AG04449 (cell line): ENCODE measurements around the gene MX2.

Experiments
- CTCF ChIA-PET: fragments of 350-600 bp; formaldehyde crosslinking; extraction: SDS; loops from one replicate; lab custom pipeline; 2021; ENCODE audit warnings: antibody characterized with exemption; lab: Yijun Ruan, JAX
- POLR2A ChIA-PET: fragments of 400-600, 350-600 bp; formaldehyde crosslinking; extraction: SDS; loops from one replicate; lab custom pipeline; 2020; ENCODE audit warnings: antibody characterized with exemption, inconsistent platforms; lab: Yijun Ruan, JAX
- DNase-seq: peaks from one replicate; pipeline ENCODE4 v3.0.0-alpha.2; 2010; ENCODE audit warnings: low read depth, low spot score
- H3K4me3 ChIP-seq: 2 replicates; pipeline ENCODE4 v1.5.1; 2011; ENCODE audit warnings: low read depth, mild to moderate bottlenecking, control low read depth, low read length
- TF ChIP-seq, protein P1 (sequence below): IDR thresholded peaks from one replicate; pipeline ENCODE4 v1.5.1; 2011; ENCODE audit warnings: mild to moderate bottlenecking, moderate library complexity, low read length, control low read depth, inconsistent platforms; ENCODE audit not compliant: insufficient read depth; ENCODE audit errors: missing control alignments

The MX2 gene

DNA sequence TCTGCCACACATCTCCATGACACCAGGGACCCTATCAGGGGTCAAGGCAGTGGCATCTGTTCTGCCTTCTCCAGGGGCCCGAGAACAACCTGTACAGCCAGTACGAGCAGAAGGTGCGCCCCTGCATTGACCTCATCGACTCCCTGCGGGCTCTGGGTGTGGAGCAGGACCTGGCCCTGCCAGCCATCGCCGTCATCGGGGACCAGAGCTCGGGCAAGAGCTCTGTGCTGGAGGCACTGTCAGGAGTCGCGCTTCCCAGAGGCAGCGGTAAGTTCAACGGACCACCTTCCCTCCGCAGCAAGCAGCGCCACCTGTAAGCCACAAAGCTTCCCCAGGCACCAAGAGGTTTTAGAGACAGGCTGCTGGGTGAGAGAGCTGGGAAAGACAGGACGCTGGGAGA is 15.9 kb downstream of the MX2 start:
- ChIA-PET POLR2A (no interaction called here), CTCF (no interaction called here)
- TF ChIP-seq, protein P1, sequence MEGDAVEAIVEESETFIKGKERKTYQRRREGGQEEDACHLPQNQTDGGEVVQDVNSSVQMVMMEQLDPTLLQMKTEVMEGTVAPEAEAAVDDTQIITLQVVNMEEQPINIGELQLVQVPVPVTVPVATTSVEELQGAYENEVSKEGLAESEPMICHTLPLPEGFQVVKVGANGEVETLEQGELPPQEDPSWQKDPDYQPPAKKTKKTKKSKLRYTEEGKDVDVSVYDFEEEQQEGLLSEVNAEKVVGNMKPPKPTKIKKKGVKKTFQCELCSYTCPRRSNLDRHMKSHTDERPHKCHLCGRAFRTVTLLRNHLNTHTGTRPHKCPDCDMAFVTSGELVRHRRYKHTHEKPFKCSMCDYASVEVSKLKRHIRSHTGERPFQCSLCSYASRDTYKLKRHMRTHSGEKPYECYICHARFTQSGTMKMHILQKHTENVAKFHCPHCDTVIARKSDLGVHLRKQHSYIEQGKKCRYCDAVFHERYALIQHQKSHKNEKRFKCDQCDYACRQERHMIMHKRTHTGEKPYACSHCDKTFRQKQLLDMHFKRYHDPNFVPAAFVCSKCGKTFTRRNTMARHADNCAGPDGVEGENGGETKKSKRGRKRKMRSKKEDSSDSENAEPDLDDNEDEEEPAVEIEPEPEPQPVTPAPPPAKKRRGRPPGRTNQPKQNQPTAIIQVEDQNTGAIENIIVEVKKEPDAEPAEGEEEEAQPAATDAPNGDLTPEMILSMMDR: no peak
- DNase-seq: no peak
- H3K4me3 ChIP-seq: no peak overlapping the region

DNA sequence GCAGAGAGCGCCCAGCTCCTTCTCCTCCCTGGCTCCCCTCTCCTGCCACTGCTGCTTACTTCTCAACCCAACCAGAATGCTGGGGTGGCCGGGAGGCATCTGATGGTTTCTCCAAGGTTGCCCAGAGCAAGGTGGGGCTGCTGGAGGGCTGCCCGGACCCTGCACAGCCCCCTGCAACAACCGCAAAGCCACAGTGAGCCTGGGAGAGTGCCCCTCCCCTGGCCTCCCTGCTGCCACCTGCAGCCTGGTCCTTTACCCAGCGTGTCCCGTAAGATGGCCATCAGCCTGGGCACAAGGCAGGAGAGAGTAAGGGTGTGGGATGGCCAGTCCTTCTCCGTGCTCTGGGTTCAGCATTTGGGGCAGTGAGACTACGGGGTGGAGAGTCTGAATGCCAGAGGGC is 17.0 kb downstream of the MX2 start:
- TF ChIP-seq, protein P1: no peak
- no peak for DNase-seq
- H3K4me3 ChIP-seq: no peak overlapping the region
- ChIA-PET CTCF (interaction anchor here (0.8 kb wide), 1 partner anchor 96 kb away, joined by 3 read pairs; no protein-coding TSS in a partner anchor), POLR2A (no interaction called here)

DNA sequence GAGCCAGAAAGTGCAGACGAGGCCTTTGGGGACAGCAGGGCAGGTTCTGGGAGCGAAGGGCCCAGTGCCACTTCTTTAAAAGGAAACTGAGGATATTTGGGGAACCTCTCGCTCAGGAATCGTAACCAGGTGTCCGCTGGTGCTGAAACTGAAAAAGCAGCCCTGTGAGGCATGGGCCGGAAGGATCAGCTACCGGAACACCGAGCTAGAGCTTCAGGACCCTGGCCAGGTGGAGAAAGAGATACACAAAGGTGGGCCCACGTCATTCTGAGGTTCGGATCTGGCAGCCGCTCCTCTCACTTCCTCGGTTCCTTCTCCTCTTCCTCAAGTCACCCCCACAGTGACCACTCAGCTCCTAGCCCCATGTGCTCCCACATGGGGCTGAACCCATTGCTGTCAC is 18.1 kb downstream of the MX2 start:
- CTCF ChIA-PET: no interaction called here

DNA sequence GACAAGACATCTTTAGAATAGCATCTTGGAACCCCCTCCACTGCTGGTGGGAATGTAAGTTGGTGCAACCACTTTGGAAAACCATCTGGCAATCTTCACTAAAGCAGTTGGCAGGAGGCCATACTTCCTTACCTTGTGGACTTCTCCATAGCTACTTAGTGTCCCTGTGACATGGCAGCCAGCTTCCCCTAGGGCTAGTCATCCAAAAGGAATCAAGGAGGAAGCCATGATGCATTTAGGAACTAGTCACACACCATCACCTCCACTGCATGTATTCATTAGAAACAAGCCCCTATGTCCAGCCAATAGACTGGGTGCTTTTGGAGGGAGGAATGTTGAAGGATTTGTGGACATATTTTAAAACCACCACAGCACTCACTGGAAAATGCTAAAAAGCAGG is 19.9 kb downstream of the MX2 start:
- CTCF ChIA-PET: no interaction called here
- no peak for DNase-seq

More for the DNA sequence above, 18.1 kb downstream of the MX2 start:
- no peak overlapping the region for H3K4me3 ChIP-seq
- POLR2A ChIA-PET: no interaction called here
- TF ChIP-seq, protein P1: no peak
- DNase-seq: no peak

DNA sequence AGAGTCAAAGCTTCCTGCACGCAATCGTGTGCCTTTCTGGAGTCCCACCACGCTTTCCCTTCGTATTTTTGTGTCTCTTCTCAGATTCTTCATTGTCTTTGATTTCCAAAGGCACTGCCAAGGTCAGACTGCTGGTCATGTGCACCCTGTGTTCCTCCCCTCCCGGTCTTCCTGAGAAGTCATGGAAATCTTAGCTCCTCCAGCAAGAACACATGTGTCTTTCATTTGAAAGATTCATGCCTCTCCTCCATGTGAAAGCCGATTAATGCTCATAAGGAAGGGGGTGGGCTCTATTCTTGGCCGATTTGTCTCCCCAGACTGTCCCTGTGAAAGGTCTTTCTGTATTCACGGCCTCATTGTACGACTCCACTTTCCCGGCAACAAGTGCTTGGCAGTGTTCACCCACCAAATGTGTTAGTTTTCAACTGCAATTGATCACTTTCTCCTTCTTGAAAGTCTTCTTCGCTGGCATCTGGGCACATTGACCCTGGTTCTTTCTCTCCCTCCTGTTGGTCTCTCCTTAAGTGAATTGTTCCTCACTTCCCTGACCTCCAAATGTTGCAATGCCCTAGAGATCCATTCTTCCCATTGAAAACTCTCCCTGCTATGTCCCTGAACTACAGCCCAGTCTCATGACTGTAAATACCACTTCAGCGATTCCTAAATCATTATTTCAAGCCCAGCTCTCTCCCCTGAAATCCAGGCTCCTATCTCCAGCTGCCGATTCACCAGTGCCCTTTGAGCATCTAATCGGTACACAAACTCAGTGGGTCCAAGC is 25.4 kb downstream of the MX2 start:
- H3K4me3 ChIP-seq: no peak overlapping the region
- no peak for DNase-seq
- POLR2A ChIA-PET: no interaction called here
- CTCF ChIA-PET: no interaction called here
- TF ChIP-seq, protein P1: no peak

More for the DNA sequence above, 19.9 kb downstream of the MX2 start:
- POLR2A ChIA-PET: no interaction called here
- H3K4me3 ChIP-seq: no peak overlapping the region
- TF ChIP-seq, protein P1: no peak

DNA sequence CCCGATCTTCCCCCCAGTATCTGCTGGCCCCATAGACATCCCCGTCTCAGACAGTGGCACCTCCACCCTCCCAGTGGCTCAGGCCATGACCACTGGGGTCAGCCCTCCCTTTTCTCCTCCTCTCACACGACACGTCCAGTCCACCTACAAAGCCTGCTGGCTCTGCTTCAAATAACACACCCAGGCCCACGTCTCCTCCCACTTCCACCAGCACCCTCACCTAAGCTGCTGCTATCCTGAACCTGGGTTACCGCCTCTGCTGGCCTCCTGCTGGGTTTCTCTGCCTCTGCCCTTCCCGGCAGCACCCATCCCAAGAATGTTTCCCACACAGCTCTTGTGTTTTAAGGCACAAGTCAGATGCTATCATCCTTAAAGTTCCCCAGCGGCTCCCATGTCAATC is 26.0 kb downstream of the MX2 start:
- no peak overlapping the region for H3K4me3 ChIP-seq
- DNase-seq: no peak
- ChIA-PET CTCF (no interaction called here), POLR2A (no interaction called here)
- TF ChIP-seq, protein P1: no peak
